ENCODE measurements around the gene HGF. TPM values are rescaled to one million over a fixed set of nuclear protein-coding genes. Genes with fewer than 3 reads are reported as not detected.

Gene HGF
- total RNA-seq, 1 donor from 2014 or later = not detected

DNA sequence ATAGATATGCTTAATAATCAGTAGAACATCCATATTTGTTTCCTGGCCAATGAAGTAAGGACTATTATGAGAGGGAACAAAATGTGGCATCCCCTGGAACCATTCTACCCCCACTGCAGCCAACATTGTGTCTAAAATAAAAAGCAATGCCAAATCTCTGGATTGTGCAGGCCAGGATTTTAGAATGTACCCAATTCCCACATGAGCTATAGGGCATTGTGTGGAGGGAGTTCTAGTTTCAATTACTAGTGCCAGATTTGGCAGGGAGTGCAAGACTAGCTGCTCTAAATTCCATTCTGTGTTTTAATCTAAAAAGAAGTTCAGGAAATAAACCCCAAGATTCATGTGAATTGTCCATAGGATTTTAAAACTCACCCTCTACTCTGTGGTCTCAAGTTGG lies 112.3 kb downstream of the HGF start:
- Histone ChIP-seq H3K27me3 (ENCODE audit: insufficient read depth, low read length) (no peaks in the 10 kb centered on the region), H3K79me2 (ENCODE audit: insufficient read depth, low read length) (no peaks in the 10 kb centered on the region), H3K27ac (ENCODE audit: low read depth, low read length) (no peak overlapping the region), H4K20me1 (ENCODE audit: insufficient read depth, low read length) (no peaks in the 10 kb centered on the region), H3K36me3 (ENCODE audit: insufficient read depth, low read length) (no peaks in the 10 kb centered on the region), H3K4me2 (ENCODE audit: low read length) (no peak overlapping the region), H3K9ac (ENCODE audit: low read length) (no peak overlapping the region), H3K9me3 (ENCODE audit: insufficient read depth, low read depth, low read length) (peaks cover 4% of the 10 kb centered on the region), H2AFZ (ENCODE audit: low read depth, low read length) (no peak overlapping the region), H3K4me3 (ENCODE audit: insufficient read depth, low read depth, low read length) (no peak overlapping the region), H3K4me1 (ENCODE audit: insufficient read depth, low read length) (no peaks in the 10 kb centered on the region)
- H3K9me3 Mint-ChIP-seq (ENCODE audit: unreplicated experiment) = peaks cover 13% of the 10 kb centered on the region
- H3K4me1 Mint-ChIP-seq (ENCODE audit: low read depth, unreplicated experiment) = peaks cover 2% of the 10 kb centered on the region
- TF ChIP-seq, protein P1, sequence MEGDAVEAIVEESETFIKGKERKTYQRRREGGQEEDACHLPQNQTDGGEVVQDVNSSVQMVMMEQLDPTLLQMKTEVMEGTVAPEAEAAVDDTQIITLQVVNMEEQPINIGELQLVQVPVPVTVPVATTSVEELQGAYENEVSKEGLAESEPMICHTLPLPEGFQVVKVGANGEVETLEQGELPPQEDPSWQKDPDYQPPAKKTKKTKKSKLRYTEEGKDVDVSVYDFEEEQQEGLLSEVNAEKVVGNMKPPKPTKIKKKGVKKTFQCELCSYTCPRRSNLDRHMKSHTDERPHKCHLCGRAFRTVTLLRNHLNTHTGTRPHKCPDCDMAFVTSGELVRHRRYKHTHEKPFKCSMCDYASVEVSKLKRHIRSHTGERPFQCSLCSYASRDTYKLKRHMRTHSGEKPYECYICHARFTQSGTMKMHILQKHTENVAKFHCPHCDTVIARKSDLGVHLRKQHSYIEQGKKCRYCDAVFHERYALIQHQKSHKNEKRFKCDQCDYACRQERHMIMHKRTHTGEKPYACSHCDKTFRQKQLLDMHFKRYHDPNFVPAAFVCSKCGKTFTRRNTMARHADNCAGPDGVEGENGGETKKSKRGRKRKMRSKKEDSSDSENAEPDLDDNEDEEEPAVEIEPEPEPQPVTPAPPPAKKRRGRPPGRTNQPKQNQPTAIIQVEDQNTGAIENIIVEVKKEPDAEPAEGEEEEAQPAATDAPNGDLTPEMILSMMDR (IDR thresholded peaks at IDR 0.05; ENCODE audit: insufficient read depth, low read depth, low read length) = no peak
- no peak for TF ChIP-seq EZH2 (IDR thresholded peaks at IDR 0.05; ENCODE audit: insufficient read depth, low read length)
- FAIRE-seq = no peak
- no peak overlapping the region for H3K27ac Mint-ChIP-seq (ENCODE audit: unreplicated experiment)
- DNase-seq (ENCODE audit: low read depth) = no peak
- H3K27me3 Mint-ChIP-seq (ENCODE audit: low read depth, unreplicated experiment) = no peaks in the 10 kb centered on the region
- H3K36me3 Mint-ChIP-seq (ENCODE audit: low read depth, unreplicated experiment) = no peaks in the 10 kb centered on the region
- H3K4me3 Mint-ChIP-seq (ENCODE audit: unreplicated experiment) = no peak overlapping the region

- H3K36me3 ChIP-seq (ENCODE audit: insufficient read depth, low read length) = no peaks in the 10 kb centered on the region
- H3K9ac ChIP-seq (ENCODE audit: low read length) = no peak overlapping the region
- TF ChIP-seq, protein P1 (IDR thresholded peaks at IDR 0.05; ENCODE audit: insufficient read depth, low read depth, low read length) = no peak
- TF ChIP-seq EZH2 (IDR thresholded peaks at IDR 0.05; ENCODE audit: insufficient read depth, low read length) = no peak
- no peaks in the 10 kb centered on the region for H3K27me3 Mint-ChIP-seq (ENCODE audit: low read depth, unreplicated experiment)
- no peaks in the 10 kb centered on the region for H3K4me1 ChIP-seq (ENCODE audit: insufficient read depth, low read length)
- no peak overlapping the region for H3K4me2 ChIP-seq (ENCODE audit: low read length)
- no peak overlapping the region for H2AFZ ChIP-seq (ENCODE audit: low read depth, low read length)
- H3K36me3 Mint-ChIP-seq (ENCODE audit: low read depth, unreplicated experiment) = no peaks in the 10 kb centered on the region
- no peaks in the 10 kb centered on the region for H3K79me2 ChIP-seq (ENCODE audit: insufficient read depth, low read length)
- H3K27ac Mint-ChIP-seq (ENCODE audit: unreplicated experiment) = no peak overlapping the region
- H3K27me3 ChIP-seq (ENCODE audit: insufficient read depth, low read length) = no peaks in the 10 kb centered on the region
- peaks cover 6% of the 10 kb centered on the region for H3K9me3 ChIP-seq (ENCODE audit: insufficient read depth, low read depth, low read length)
- no peak overlapping the region for H3K4me3 Mint-ChIP-seq (ENCODE audit: unreplicated experiment)
- no peak for DNase-seq (ENCODE audit: low read depth)
- no peak overlapping the region for H3K4me3 ChIP-seq (ENCODE audit: insufficient read depth, low read depth, low read length)
- H3K4me1 Mint-ChIP-seq (ENCODE audit: low read depth, unreplicated experiment) = peaks cover 2% of the 10 kb centered on the region
- no peak for FAIRE-seq
- no peak overlapping the region for H3K27ac ChIP-seq (ENCODE audit: low read depth, low read length)
- no peaks in the 10 kb centered on the region for H4K20me1 ChIP-seq (ENCODE audit: insufficient read depth, low read length)
- peaks cover 23% of the 10 kb centered on the region for H3K9me3 Mint-ChIP-seq (ENCODE audit: unreplicated experiment)
These were observed 114.6 kb downstream of the HGF start for GRCh38 chr7:81655271-81655670.

GRCh38 chr7:81652225-81652624 lies 117.6 kb downstream of the HGF start:
- Histone ChIP-seq H3K9me3 (ENCODE audit: insufficient read depth, low read depth, low read length) (peaks cover 6% of the 10 kb centered on the region), H3K4me2 (ENCODE audit: low read length) (no peak overlapping the region), H3K4me1 (ENCODE audit: insufficient read depth, low read length) (no peaks in the 10 kb centered on the region), H3K79me2 (ENCODE audit: insufficient read depth, low read length) (no peaks in the 10 kb centered on the region), H3K36me3 (ENCODE audit: insufficient read depth, low read length) (no peaks in the 10 kb centered on the region), H3K27ac (ENCODE audit: low read depth, low read length) (no peak overlapping the region), H2AFZ (ENCODE audit: low read depth, low read length) (no peak overlapping the region), H3K27me3 (ENCODE audit: insufficient read depth, low read length) (no peaks in the 10 kb centered on the region), H3K4me3 (ENCODE audit: insufficient read depth, low read depth, low read length) (no peak overlapping the region), H3K9ac (ENCODE audit: low read length) (no peak overlapping the region), H4K20me1 (ENCODE audit: insufficient read depth, low read length) (no peaks in the 10 kb centered on the region)
- no peak for DNase-seq (ENCODE audit: low read depth)
- no peak for FAIRE-seq
- H3K9me3 Mint-ChIP-seq (ENCODE audit: unreplicated experiment) = peaks cover 23% of the 10 kb centered on the region
- H3K4me1 Mint-ChIP-seq (ENCODE audit: low read depth, unreplicated experiment) = no peaks in the 10 kb centered on the region
- H3K36me3 Mint-ChIP-seq (ENCODE audit: low read depth, unreplicated experiment) = no peaks in the 10 kb centered on the region
- H3K27ac Mint-ChIP-seq (ENCODE audit: unreplicated experiment) = no peak overlapping the region
- no peaks in the 10 kb centered on the region for H3K27me3 Mint-ChIP-seq (ENCODE audit: low read depth, unreplicated experiment)
- no peak overlapping the region for H3K4me3 Mint-ChIP-seq (ENCODE audit: unreplicated experiment)
- TF ChIP-seq EZH2 (IDR thresholded peaks at IDR 0.05; ENCODE audit: insufficient read depth, low read length) = no peak
- TF ChIP-seq, protein P1 (IDR thresholded peaks at IDR 0.05; ENCODE audit: insufficient read depth, low read depth, low read length) = no peak
